HT1080 (cell line): Measurements from ENCODE around the gene LEKR1. TPM values are rescaled to one million over a fixed set of nuclear protein-coding genes. Genes with fewer than 3 reads are reported as not detected.

Source experiments
- DNase-seq: peaks from one replicate; pipeline ENCODE4 v3.0.0-alpha.2; 2015; ENCODE audit warnings: low read depth
- total RNA-seq: library from RNA; depleted of rRNA; stranded (reverse); fragments of >200 nt; shearing (Covaris generic); gene quantifications from 2 replicates; pipeline ENCODE4 v1.2.3, GENCODE V29; 2014

Gene LEKR1
- total RNA-seq, 1 experiment from 2014 or later, result not detected

DNA sequence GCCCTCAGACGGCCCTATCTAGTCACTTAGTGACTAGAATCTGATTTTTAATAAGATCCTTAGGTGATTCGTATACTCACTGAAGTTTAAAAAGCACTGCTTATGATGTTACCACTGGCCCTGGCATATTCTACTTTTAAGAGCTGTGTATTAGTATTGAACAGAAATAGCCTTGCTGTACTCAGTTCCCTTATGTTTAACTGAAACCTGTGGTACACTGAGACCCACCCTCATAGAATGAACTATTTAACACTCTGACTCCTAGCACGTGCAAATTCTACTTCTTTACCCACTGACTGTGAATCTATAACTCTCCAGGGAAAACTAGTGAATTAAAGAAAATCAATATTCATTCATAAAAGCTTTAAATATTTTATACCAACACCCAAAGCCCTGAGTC, 224.9 kb downstream of the LEKR1 start:
- no peak for DNase-seq

DNA sequence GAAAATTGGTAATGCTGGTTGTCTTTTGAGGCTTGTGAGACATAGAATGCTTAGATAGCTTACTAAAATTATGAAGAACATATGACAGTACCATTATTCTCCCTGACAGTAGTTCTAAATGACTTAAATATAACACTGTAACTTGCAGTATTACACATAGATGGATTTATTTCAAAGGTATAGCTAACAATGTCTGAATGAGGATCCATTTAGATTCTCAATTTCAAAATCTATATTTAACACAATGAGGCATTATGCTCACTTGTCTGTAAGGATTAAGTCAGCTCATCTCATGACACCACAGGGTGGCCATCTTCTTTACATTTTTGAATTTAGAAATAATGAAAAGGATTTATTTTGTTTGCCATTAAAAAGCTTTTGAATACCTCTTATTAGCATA, 225.4 kb downstream of the LEKR1 start:
- no peak for DNase-seq

DNA sequence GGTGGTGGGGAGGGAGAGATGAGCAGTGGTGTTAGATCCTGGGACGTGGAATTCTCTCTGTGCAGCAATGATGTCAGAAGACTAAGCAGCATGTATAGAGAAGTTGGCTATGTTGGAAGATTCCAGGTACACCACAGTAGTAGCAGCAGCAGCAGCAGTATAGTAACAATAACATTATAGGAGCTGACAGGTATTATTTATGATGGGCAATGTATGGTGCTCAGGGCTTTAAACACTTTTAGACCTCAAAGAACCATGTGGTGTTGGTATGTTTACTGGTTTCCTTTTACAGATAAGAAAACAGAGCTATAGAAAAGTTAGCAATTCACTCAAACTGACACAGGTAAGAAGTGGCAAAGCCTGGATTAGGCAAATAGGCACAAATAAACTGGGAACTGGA, 229.9 kb downstream of the LEKR1 start:
- no peak for DNase-seq

DNA sequence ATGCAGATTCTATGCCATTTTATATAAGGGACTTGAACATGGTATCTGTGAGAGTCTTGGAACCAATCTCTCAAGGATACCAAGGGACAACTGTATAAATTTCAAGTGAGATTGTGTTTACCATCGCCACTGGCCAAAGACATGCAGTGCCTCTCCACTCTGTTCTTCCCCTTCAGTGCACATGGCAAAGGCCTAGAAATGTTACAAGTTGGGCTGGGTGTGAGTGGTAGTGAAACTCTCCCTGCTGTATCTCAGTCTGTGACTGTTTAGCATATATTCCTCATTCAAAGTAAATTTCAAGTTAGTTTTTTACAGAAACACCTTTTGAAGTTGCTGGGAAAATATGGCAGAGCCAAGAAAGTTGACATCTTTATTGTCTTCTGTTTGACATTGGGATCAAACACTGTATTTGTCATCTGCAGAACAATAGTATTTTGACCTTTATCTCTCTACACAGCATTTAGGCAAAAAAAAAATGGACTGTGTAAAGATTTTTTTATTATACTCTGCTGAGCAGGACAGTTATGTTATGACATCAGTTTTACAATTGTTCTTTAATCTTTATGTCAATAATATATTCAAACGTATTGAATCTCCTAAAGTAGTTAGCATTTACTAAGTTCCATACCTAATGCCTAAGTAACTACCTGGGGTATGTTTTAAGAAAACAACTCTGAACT, 232.4 kb downstream of the LEKR1 start:
- no peak for DNase-seq

DNA sequence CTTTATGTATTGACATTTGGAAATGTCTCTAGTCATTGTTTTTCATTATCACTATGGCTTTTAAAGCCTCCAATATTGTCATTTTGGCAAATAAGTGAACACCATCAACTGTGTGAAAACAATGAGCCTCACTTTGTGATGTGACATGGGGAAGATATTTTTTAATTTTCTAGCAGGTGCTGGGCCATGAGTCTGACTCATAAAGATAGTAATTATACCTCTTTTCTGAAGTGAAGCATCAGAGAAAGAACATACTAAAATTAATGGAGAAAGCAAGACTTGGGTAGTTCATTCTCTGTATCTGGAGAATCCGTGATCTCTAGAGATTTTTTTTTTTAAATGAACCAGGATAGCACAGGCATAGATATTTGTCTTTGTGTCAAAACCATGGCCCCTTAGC, 233.0 kb downstream of the LEKR1 start:
- no peak for DNase-seq

DNA sequence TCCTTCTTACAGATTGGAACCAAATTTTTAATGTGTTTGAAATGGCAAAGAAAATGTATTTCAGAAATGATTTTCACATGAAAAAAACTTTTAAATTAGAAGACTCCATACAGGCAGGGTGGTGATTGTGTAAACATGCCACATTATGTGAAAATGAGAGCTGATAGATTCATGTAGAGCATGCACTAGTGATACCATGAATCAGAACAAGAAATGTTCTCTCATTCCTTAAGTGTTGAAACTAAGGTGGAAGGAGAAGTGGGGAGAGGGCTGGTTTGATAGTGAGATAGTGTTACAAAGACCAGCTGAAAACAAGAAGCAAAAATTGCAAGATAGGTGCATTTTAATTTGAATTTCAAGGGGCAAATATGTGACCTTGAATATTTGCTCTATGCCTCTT, 233.5 kb downstream of the LEKR1 start:
- DNase-seq, result no peak

DNA sequence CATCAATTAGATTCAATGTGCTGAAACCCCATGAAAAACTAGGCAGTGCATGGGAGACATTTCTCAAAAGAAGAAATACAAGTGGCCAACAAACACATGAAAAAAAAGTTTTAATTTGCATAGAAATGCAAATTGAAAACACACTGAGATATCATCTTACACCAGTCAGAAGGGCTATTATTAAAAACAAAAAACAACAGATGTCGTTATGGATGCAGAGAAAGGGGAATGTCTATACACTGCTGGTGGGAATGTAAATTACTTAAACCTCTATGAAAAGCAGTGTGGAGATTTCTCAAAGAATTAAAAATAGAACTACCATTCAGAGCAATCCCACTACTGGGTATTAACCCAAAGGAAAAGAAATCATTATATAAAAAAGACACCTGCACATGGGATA, 235.1 kb downstream of the LEKR1 start:
- DNase-seq, result no peak

DNA sequence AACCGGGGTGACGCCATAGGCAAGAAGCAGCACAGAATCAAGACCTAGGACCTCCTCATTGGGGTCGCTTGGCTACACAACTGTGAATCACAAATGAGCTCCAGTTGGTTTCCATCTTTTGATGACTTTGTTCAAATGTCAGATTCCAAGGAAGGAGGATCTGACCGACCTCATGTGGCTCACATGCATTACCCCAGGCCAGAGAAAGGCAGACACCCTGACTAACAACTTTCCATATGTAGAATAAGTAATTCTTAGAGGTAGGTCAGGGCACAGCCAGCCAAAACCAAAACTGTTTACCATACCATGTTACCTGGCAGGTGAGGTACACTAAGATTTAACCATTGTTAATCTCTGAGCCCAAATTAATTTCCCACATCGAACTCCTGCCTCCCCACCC, 237.3 kb downstream of the LEKR1 start:
- DNase-seq, result no peak

DNA sequence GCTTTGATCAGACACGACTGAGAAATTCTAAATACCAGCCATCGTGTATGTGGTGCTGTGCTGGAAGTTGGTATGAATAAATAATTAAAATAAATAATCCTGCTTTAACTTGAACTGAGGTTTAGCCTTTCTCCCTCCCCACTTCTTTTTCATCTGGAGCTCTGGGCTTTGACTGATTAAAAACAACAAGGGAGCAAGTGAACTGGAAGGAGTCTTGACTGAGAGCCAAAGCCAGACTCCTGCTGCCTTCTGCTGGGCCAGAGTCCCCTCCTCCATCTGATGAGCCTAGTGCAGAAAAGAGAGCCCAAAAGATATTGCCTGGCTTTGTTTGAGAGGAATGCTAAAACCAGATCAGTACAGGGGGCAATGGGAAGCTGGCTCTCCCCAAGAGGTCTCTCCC, 237.8 kb downstream of the LEKR1 start:
- no peak for DNase-seq

DNA sequence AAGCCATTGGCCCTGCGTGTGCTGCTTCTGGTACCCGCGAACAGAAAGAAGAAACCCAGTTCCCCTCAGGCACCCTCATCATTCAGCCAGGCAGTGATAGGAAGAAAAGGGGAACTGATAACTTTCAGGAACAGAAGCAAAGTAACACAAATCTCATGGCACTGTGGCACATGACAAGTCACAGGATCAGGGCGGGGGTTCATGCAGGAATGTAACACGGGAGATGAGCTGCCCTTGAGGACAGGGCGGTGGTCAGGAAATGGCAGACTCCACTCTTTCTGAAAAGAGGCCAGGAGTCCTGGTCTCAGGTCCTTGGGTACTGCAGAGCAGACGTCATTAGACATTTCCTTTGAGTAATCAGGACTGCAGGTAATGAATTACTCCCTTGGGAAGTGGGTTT, 238.2 kb downstream of the LEKR1 start:
- DNase-seq, result no peak

DNA sequence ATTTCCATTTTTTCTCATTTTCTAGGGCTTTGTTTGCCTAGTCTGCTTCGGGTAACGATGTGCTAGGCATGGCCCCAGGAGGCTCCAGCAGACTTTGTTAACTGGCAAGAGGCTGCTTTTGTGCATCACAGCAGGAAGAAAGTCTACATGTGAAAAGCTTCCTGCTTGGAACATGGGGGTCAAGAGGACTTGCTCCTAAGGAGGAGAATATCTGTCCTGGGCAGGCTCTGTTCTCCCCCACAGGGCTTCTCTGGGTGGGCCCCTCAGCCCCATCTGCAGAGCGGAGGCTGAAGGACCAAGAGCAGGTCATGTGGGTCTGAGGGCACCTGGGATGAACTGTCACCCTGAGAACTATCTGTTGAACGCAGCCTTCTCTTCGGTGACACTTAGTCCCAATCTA, 239.0 kb downstream of the LEKR1 start:
- no peak for DNase-seq

DNA sequence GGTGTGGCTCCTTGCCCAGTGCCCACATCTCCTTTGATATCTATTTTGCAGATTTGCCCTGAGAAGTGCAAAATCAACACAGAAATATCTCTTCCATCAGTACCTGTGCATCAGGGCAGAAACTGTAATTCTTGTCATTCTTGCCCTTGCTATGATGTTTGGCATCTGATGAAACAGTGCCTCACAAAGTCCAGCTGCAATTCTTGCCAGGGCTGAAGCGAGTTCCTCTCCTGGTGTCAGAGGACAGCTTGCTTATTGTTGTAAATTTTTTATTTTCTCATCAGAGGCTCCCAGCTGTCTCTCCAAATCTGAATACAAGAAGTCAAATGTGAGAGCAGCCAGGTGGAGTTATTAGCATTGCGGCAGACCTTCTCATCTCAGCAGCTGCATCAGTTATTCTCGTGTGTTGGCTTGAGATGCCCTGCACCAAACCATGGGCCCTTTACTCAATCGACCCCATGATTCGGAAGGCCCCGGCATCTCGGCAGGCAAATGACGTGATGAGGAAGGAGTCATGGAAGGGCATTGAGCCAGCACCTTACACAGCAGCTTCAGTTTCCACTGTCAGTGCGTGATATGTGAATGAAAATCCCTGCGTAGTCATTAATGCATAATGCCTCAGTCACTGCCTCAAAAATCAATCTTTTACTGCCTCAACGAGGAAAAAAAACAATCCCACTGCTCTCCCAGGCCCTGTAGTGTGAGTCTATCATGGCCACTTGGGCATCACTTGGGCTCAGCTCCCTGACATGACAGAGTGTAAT, 240.4 kb downstream of the LEKR1 start:
- peak; percentile 68 for DNase-seq

DNA sequence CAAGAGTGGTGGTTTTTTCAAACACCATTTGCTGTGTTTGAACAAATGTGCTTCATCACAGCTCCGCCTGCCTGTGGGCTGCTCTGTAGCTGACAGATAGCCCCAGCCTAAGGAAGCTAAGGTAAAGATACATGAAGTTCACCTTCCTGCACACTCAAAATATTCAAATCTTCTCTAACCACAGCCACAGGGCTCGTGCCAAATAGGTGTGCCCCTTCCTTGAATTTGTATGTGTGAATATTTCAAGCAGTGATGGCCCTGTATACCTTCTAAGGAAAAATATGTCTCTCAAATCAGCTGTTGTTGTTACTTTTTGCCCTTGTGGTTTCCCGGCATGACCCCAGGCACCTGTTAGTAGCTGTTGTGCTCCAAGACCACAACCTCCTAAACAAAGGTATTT, 241.0 kb downstream of the LEKR1 start:
- no peak for DNase-seq

DNA sequence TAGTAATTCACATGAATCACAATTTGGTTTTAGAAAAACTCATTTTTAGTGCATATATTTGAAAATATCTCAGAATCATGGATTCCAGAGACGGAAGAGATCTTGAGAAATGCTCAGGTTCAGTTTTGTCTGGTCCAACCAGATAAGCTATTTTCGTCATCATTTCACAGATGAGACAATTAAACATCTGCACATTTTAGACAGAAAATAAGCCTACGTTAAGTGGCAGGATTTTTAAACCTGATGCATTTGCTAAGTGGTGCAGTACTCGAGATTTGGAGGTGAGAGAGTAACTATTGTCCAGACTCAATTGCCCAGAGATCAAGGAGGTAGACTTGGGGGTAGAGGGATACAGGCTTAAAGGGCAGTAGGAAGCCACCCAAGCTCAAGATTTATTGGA, 243.3 kb downstream of the LEKR1 start:
- no peak for DNase-seq

DNA sequence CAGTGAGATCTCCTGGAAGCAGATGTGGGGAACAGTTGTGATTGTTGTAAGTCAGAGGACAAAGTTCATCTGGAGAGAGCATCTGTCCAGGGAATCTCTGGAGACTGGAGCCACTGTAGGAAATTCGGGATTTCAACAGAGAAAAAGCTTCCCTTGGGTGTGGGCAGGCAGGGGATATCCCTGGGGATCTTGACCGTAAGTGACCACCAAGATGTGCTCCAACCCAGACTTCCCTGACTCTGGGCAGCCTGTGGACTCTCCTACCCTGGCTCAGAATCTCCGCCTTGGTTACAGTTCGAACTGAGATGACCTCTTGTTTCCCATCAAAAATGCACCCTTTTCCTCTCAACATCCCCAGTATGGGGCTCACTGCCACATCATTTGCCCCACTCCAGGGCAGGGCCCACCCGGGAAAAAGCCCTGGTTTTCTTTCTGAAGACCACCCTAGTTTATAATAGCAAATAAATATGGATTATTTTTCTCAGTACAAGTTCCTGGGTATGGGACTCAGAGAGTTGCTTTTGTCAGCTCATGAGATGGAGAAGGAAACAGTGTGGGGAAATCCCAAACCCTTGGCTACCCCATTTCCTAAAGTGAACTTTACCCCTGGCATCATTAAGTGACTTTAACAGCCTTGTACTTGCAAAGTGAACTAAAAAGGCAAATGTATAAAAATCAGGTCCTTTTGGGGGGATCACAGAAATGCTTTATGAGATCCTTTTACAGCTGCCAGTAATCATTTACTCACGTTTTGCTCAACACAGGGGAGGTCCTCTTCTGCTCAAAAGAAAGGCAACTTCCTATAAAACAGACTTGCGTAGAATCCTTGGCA, 243.9 kb downstream of the LEKR1 start:
- no peak for DNase-seq

DNA sequence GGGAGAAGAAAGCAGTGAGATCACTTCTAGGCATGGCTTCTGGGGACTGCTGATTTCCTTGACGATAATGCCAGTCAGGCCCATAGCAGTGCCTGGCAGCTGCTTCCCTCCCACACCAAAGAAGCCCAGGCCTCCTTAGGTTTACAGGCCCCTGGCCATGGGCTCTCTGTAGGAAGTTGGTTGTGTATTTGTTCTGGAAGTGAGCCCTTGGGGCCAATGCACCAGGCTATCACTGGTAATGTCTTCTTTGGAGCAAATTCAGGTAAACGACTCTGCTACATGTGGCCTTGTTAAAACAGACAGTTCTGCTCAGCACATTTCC, 244.5 kb downstream of the LEKR1 start:
- DNase-seq, result no peak

DNA sequence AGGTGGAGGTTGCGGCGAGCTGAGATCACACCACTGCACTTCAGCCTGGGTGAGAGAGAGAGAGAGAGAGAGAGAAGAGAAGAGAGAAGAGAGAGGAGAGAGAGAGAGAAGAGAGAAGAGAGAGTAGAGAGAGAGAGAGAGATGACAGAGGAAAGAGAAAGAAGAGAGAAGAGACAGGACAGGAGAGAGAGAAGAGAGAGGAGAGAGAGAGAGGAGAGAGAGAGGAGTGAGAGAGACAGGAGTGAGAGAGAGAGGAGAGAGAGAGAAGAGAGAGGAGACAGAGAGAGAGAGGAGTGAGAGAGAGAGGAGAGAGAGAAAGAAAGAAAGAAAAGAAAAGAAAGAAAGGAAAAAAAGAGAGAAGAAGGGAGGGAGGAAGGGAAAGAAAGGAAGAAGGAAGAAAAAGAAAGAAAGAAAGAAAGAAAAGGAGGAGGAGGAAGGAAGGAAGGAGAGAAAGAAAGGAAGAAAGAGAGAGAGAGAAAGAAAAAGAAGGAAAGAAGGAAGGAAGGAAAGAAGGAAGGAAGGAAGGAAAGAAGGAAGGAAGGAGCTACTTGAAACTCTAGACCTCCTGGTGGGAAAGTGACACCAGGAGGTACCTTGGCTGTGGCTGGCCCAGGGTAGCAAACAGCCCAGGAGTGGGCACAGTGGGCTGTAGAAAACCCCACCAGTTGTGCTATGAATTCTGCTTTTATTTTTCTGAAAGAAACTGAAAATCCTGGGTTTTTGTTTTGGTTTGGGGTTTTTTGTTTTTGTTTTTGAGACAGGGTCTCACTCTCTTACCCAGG, 245.8 kb downstream of the LEKR1 start:
- DNase-seq, result no peak

DNA sequence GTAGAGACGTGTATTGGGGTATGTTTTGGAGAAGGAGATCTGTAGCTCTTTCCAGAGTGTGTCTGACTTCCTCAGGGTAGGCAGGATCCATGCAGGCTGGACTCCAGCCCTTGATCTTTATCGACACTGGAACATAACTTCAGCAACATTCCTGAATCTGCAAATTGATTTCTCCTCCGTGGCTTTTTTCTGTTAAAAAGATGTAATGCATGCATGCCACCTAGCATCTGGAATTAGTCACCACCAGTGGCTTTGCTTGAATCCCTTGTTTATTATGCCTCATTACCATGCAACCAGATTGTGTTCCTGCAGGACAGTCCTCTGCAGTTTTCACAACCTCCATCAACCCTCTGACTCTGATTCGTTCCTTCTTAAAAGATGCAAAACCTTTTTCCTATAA, 247.7 kb downstream of the LEKR1 start:
- DNase-seq, result peak; percentile 61

DNA sequence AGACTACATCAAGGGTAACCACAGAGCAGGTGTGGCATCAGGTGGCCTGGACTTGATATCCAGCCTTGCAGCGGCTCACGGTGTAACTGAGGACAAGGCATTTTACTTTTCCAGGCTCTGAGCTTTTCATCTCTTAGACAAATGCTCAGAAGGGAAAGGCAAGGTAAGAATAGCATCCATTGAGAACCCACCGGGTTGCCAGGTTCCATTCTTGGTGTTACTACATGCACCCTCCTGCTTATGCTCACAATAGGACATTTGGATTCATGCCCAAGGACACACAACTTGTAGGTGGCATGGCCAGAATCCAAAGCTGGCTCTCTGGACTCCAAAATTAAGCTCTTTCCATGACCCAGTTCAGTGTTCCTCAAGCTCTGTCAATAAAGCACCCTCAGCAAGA, 248.3 kb downstream of the LEKR1 start:
- no peak for DNase-seq

DNA sequence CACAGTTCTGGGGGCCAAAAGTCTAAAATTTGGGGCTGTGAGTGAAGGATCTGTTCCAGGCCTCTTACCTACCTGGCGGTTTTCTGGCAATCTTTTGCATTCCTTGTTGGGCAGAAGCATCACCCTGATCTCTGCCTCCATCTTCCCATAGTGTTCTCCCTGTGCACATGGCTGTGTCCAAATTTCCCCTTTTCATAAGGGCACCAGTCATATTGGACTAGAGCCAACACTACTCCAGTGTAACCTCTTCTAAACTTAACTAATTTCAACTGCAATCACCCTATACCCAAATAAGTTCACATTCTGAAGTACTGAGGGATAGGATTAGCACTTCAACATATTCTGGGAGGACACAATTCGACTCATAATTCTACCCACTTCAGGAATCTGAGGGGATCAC, 248.8 kb downstream of the LEKR1 start:
- no peak for DNase-seq

DNA sequence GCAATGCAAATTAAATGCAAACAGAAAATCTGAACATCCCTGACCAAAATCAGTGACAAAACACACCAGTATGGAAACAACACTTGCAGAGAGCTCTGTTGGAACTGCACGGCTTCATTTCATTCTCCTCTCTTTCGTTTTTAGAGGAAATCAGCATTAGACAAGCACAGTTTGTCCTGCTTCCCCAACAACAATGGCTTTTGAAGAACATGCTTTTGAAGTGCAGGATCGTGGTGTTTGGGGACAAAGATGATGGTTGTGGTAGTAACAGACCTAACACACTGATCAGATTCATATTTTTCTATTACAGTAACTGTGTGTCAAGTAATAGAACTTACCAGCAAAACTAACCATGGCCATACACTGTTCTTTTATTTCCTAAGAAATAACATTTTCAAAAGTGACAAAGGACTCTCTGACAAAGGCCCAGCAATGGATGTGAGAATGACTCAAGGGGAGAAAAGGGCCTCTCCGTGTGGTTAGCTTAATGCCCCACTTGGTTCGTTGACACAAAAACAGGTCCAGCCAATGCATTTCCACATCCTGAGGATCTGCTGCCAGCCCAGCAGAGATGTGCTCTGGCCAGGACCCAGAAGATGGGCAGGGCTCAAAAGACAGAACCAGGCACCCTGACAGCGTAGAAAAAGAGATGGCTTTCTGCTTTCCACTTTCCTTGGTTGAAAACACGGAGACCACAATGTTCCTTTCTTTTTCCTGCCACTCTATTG, 249.7 kb downstream of the LEKR1 start:
- peak; percentile 25 for DNase-seq
